HFFc6 (cell line): ENCODE data around the gene SPANXN1. TPM values are rescaled to one million over a fixed set of nuclear protein-coding genes. Genes with fewer than 3 reads are reported as not detected.
"Not testable (repeated sequence)": the region's sequence is repeated elsewhere in the genome, so short reads cannot be mapped to it uniquely, and the experiment has no call there.

Experiments used
- DNase-seq: peaks from one replicate; pipeline ENCODE4 v3.0.0-alpha.2; 2018
- H3K27ac Mint-ChIP-seq: 2 replicates; pipeline ENCODE4 v1.8.0; 2020; ENCODE audit warnings: mild to moderate bottlenecking, mixed read lengths
- H3K27me3 Mint-ChIP-seq: 2 replicates; pipeline ENCODE4 v1.8.0; 2021; ENCODE audit warnings: mild to moderate bottlenecking, moderate library complexity, mixed read lengths; ENCODE audit not compliant: insufficient read depth
- H3K36me3 Mint-ChIP-seq: 2 replicates; pipeline ENCODE4 v1.8.0; 2021; ENCODE audit warnings: low read depth, mixed read lengths
- H3K4me1 Mint-ChIP-seq: 2 replicates; pipeline ENCODE4 v1.8.0; 2020; ENCODE audit warnings: low read depth, mixed read lengths
- H3K4me3 Mint-ChIP-seq: 2 replicates; pipeline ENCODE4 v1.8.0; 2020; ENCODE audit warnings: mild to moderate bottlenecking, moderate library complexity, mixed read lengths
- H3K9me3 Mint-ChIP-seq: 2 replicates; pipeline ENCODE4 v1.8.0; 2020; ENCODE audit warnings: mild to moderate bottlenecking, mixed read lengths
- long read RNA-seq: library from polyadenylated mRNA; unstranded; transcript quantifications from one replicate; pipeline ENCODE4 v2.0.0, GENCODE V29; 2019
- total RNA-seq, 6 experiments: library from RNA; stranded (reverse); fragmentation: NEBNext Ultra II Directional; extraction: Animal tissue kit (Norgen Biotek cat#: 25700); gene quantifications; 2 replicates in 1 of 6; 3 replicates in 5 of 6; pipeline ENCODE4 v1.2.3, GENCODE V29; 2021
- TF ChIP-seq, protein P1 (sequence below): fragments of 200-600 bp; sonication (generic); IDR thresholded peaks from 2 replicates; pipeline ENCODE4 v1.5.0; 2021; ENCODE audit warnings: antibody characterized with exemption, mild to moderate bottlenecking

SPANXN1 gene, protein sequence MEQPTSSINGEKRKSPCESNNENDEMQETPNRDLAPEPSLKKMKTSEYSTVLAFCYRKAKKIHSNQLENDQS
- total RNA-seq = not detected
- long read RNA-seq = 0 reads

GRCh38 chrX:145247203-145247602, at the start of gene SPANXN1:
Gene SPANXN1 (plus strand): TSS chrX:145247503. CDS start chrX:145247587, 84 bp downstream.
- H3K4me3 Mint-ChIP-seq = not testable (repeated sequence)

GRCh38 chrX:145199078-145199477, 48.2 kb upstream of the SPANXN1 start:
- Mint-ChIP-seq H3K27ac (no peak overlapping the region), H3K9me3 (peaks cover 27% of the 10 kb centered on the region), H3K27me3 (no peaks in the 10 kb centered on the region; the same call in 1 of the 2 replicates), H3K4me3 (no peak overlapping the region), H3K4me1 (no peaks in the 10 kb centered on the region), H3K36me3 (no peaks in the 10 kb centered on the region)
- TF ChIP-seq, protein P1, sequence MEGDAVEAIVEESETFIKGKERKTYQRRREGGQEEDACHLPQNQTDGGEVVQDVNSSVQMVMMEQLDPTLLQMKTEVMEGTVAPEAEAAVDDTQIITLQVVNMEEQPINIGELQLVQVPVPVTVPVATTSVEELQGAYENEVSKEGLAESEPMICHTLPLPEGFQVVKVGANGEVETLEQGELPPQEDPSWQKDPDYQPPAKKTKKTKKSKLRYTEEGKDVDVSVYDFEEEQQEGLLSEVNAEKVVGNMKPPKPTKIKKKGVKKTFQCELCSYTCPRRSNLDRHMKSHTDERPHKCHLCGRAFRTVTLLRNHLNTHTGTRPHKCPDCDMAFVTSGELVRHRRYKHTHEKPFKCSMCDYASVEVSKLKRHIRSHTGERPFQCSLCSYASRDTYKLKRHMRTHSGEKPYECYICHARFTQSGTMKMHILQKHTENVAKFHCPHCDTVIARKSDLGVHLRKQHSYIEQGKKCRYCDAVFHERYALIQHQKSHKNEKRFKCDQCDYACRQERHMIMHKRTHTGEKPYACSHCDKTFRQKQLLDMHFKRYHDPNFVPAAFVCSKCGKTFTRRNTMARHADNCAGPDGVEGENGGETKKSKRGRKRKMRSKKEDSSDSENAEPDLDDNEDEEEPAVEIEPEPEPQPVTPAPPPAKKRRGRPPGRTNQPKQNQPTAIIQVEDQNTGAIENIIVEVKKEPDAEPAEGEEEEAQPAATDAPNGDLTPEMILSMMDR = no peak
- no peak for DNase-seq

More at GRCh38 chrX:145247203-145247602, at the start of gene SPANXN1:
- H3K27ac Mint-ChIP-seq, H3K27me3 Mint-ChIP-seq, DNase-seq, H3K4me1 Mint-ChIP-seq, H3K36me3 Mint-ChIP-seq: not testable (repeated sequence)
- peaks cover 13% of the 10 kb centered on the region for H3K9me3 Mint-ChIP-seq

DNA sequence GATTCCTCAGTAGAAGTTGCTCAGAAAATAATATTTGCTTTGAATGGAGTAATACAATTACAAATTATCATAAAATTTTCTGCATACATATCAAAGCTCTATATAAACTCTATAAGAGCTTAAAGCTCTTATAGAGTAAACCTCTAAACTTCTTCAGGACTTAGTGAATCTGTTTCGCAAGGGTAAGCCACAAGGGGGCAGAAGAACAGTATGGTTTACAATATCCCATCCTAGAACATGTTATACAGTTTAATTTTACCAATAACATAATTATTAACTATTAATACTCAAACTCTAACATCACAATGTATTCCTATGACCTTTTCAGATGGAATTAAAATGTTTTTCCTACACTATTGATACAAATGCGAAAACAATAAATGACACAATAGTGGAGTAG, 33.8 kb upstream of the SPANXN1 start:
- no peaks in the 10 kb centered on the region for H3K9me3 Mint-ChIP-seq
- H3K27ac Mint-ChIP-seq = no peak overlapping the region
- no peaks in the 10 kb centered on the region for H3K27me3 Mint-ChIP-seq
- no peak overlapping the region for H3K4me3 Mint-ChIP-seq
- TF ChIP-seq, protein P1 = peak; percentile 50; the same call in 1 of the 2 replicates
- H3K36me3 Mint-ChIP-seq = no peaks in the 10 kb centered on the region
- DNase-seq = no peak
- no peaks in the 10 kb centered on the region for H3K4me1 Mint-ChIP-seq

GRCh38 chrX:145292218-145292617, 44.9 kb downstream of the SPANXN1 start:
- no peaks in the 10 kb centered on the region for H3K36me3 Mint-ChIP-seq
- no peak for DNase-seq
- no peak overlapping the region for H3K4me3 Mint-ChIP-seq
- no peaks in the 10 kb centered on the region for H3K27me3 Mint-ChIP-seq
- no peaks in the 10 kb centered on the region for H3K4me1 Mint-ChIP-seq
- H3K27ac Mint-ChIP-seq = no peak overlapping the region
- H3K9me3 Mint-ChIP-seq = peaks cover 6% of the 10 kb centered on the region; the same call in 1 of the 2 replicates
- TF ChIP-seq, protein P1 = no peak
